ENCODE data around the gene DAW1. TPM values are rescaled to one million over a fixed set of nuclear protein-coding genes. Genes with fewer than 3 reads are reported as not detected.

The DAW1 gene
- total RNA-seq, 1 experiment from 2014 or later, result 0.26 TPM

GRCh38 chr2:227914362-227914761 lies 42.9 kb downstream of the DAW1 start:
- Histone ChIP-seq H3K4me3 (ENCODE audit: low read depth in 2 of 2, low read length in 2 of 2) (no peak overlapping the region), H3K27me3 (ENCODE audit: control insufficient read depth, insufficient read depth, low read length) (no peaks in the 10 kb centered on the region), H3K9me3 (ENCODE audit: control insufficient read depth, insufficient read depth, low read depth, low read length) (no peaks in the 10 kb centered on the region), H3K36me3 (ENCODE audit: control insufficient read depth, insufficient read depth, low read length) (no peaks in the 10 kb centered on the region), H3K27ac (ENCODE audit: low read length) (no peak overlapping the region), H3K4me1 (ENCODE audit: control insufficient read depth, insufficient read depth, low read length) (no peaks in the 10 kb centered on the region)
- ChIA-PET POLR2A (no interaction called here), CTCF (no interaction called here)
- DNase-seq (ENCODE audit: low read depth, low spot score), result no peak
- intact Hi-C loops (cut with micrococcal nuclease; ENCODE audit: unreplicated experiment) (no loop called here), in situ Hi-C loops (cut with HindIII; ENCODE audit: low pct_unique_long_range_greater_than_20kb, low sequenced_read_pairs) (no loop called here)
- BruUV-seq (replicated peaks), result no TSS peak
- no peak for ATAC-seq
- TF ChIP-seq SIN3A (IDR thresholded peaks at IDR 0.05; ENCODE audit: borderline replicate concordance, insufficient read depth, low read depth, low read length) (no peak), TCF7L2 (IDR thresholded peaks at IDR 0.05; ENCODE audit: low read depth, low read length) (no peak), REST (IDR thresholded peaks at IDR 0.05; ENCODE audit: insufficient read depth in 1 of 2, low read depth in 2 of 2, low read length in 1 of 2) (no peak)
- TF ChIP-seq, protein P1, sequence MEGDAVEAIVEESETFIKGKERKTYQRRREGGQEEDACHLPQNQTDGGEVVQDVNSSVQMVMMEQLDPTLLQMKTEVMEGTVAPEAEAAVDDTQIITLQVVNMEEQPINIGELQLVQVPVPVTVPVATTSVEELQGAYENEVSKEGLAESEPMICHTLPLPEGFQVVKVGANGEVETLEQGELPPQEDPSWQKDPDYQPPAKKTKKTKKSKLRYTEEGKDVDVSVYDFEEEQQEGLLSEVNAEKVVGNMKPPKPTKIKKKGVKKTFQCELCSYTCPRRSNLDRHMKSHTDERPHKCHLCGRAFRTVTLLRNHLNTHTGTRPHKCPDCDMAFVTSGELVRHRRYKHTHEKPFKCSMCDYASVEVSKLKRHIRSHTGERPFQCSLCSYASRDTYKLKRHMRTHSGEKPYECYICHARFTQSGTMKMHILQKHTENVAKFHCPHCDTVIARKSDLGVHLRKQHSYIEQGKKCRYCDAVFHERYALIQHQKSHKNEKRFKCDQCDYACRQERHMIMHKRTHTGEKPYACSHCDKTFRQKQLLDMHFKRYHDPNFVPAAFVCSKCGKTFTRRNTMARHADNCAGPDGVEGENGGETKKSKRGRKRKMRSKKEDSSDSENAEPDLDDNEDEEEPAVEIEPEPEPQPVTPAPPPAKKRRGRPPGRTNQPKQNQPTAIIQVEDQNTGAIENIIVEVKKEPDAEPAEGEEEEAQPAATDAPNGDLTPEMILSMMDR (IDR thresholded peaks at IDR 0.05), result no peak

DNA sequence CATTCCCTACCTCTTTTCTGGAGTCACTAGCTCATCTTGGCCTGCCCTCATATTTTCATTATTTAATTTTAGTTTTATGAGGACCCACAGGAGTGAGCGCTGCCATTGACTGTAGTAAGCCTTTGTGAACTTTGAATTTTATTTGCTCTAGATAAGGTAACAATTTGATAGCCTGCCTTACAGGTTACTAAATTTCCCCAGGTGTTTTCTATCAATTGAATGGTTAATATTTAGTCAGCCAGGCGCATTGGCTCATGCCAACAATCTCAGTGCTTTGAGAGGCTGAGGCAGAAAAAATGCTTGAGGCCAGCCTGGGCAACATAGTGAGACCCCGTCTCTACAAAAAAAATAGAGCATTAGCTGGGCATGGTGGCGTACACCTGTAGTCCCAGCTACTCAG lies 50.2 kb downstream of the DAW1 start:
- TF ChIP-seq SIN3A (IDR thresholded peaks at IDR 0.05; ENCODE audit: borderline replicate concordance, insufficient read depth, low read depth, low read length), result no peak
- TF ChIP-seq, protein P1 (IDR thresholded peaks at IDR 0.05), result no peak
- no peak for TF ChIP-seq POLR2AphosphoS5 (IDR thresholded peaks at IDR 0.05; ENCODE audit: low read depth, low read length)
- TF ChIP-seq REST (IDR thresholded peaks at IDR 0.05; ENCODE audit: insufficient read depth in 1 of 2, low read depth in 2 of 2, low read length in 1 of 2), result no peak
- no peak for TF ChIP-seq TCF7L2 (IDR thresholded peaks at IDR 0.05; ENCODE audit: low read depth, low read length)
- in situ Hi-C loops (cut with HindIII; ENCODE audit: low pct_unique_long_range_greater_than_20kb, low sequenced_read_pairs), result no loop called here
- H3K9me3 ChIP-seq (ENCODE audit: control insufficient read depth, insufficient read depth, low read depth, low read length), result peaks cover 3% of the 10 kb centered on the region; the same call in 1 of the 2 replicates
- H3K4me1 ChIP-seq (ENCODE audit: control insufficient read depth, insufficient read depth, low read length), result no peaks in the 10 kb centered on the region
- ChIA-PET POLR2A (no interaction called here), CTCF (no interaction called here)
- H3K36me3 ChIP-seq (ENCODE audit: control insufficient read depth, insufficient read depth, low read length), result no peaks in the 10 kb centered on the region
- ATAC-seq, result no peak
- no peak overlapping the region for H3K4me3 ChIP-seq (ENCODE audit: low read depth in 2 of 2, low read length in 2 of 2)
- H3K27me3 ChIP-seq (ENCODE audit: control insufficient read depth, insufficient read depth, low read length), result no peaks in the 10 kb centered on the region
- DNase-seq (ENCODE audit: low read depth, low spot score), result no peak
- no peak overlapping the region for H3K27ac ChIP-seq (ENCODE audit: low read length)
- no TSS peak for BruUV-seq (replicated peaks)
- intact Hi-C loops (cut with micrococcal nuclease; ENCODE audit: unreplicated experiment), result loop anchor here (10.0 kb wide), 1 partner anchor 383 kb away; no protein-coding TSS in a partner anchor

Measured in Panc1 (cell line).